GM12878 (cell line): ENCODE measurements around the gene BRD1. TPM values are rescaled to one million over a fixed set of nuclear protein-coding genes. Genes with fewer than 3 reads are reported as not detected.
A peak's percentile ranks its signal among the peaks of the same experiment; 100 is the strongest.

Experiments used
- ATAC-seq: fragments of 200-7000 bp; cut with Tn5 transposase; 3 replicates; pipeline ENCODE4 v1.9.1; 2020; ENCODE audit warnings: mild to moderate bottlenecking, moderate library complexity
- BruUV-seq: library from RNA; stranded (reverse); fragments of 400-500 nt; replicated peaks from 2 replicates; lab custom pipeline; 2021; lab: Mats Ljungman, UMichigan
- CTCF ChIA-PET: fragments of 300-600 bp; sonication (Branson Sonifier 250); formaldehyde crosslinking; extraction: SDS; loops from one replicate; lab custom pipeline; 2021; ENCODE audit warnings: inconsistent platforms; lab: Yijun Ruan, JAX
- POLR2A ChIA-PET: fragments of 350-600 bp; formaldehyde crosslinking; extraction: SDS; loops from one replicate; lab custom pipeline; 2021; ENCODE audit warnings: inconsistent platforms; lab: Charles Lee
- RAD21 ChIA-PET: fragments of 300-600 bp; sonication (Branson Sonifier 250); formaldehyde crosslinking; loops from one replicate; lab custom pipeline; 2023; ENCODE audit warnings: antibody characterized with exemption; ENCODE audit not compliant: unreplicated experiment; lab: Charles Lee
- SMC1A ChIA-PET: fragments of 300-600 bp; sonication (Branson Sonifier 250); formaldehyde crosslinking; loops from one replicate; lab custom pipeline; 2023; ENCODE audit not compliant: unreplicated experiment, uncharacterized antibody; lab: Charles Lee
- DNase-seq: peaks from one replicate; pipeline ENCODE4 v3.0.0-alpha.2; 2011; ENCODE audit warnings: low read depth, low spot score
- FAIRE-seq: peaks from 3 replicates; lab custom pipeline; 2011; peaks lifted over from hg19 to GRCh38; lab: Jason Lieb, UNC
- H2AFZ ChIP-seq: 2 replicates; pipeline ENCODE4 v1.6.0; 2011; ENCODE audit warnings: low read depth, low read length, control low read depth; ENCODE audit not compliant: control insufficient read depth
- H3K27ac ChIP-seq: 2 replicates; pipeline ENCODE4 v1.5.1; 2011; ENCODE audit warnings: control low read depth; ENCODE audit not compliant: control insufficient read depth, insufficient read depth
- H3K27me3 ChIP-seq, 2 experiments: replicated peaks in 1 of 2; 2 replicates each; pipeline versions ENCODE4 v1.6.0 to v1.6.1; 2011; ENCODE audit warnings: low read length in 1 of 2; ENCODE audit not compliant: control insufficient read depth in 2 of 2, insufficient read depth in 2 of 2
- H3K36me3 ChIP-seq, 2 experiments: 2 replicates each; pipeline ENCODE4 v1.5.1; 2011; ENCODE audit warnings: low read length in 1 of 2; ENCODE audit not compliant: control insufficient read depth in 2 of 2, insufficient read depth in 2 of 2
- H3K4me1 ChIP-seq: 2 replicates; pipeline ENCODE4 v1.6.1; 2011; ENCODE audit warnings: mild to moderate bottlenecking, low read length, moderate library complexity, mixed read lengths; ENCODE audit not compliant: control insufficient read depth, insufficient read depth
- H3K4me2 ChIP-seq: 2 replicates; pipeline ENCODE4 v1.6.0; 2011; ENCODE audit warnings: control low read depth; ENCODE audit not compliant: control insufficient read depth, insufficient read depth
- H3K4me3 ChIP-seq: fragments of 200-600 bp; sonication (generic); 2 replicates; pipeline ENCODE4 v1.5.1; 2016
- H3K79me2 ChIP-seq: 2 replicates; pipeline ENCODE4 v1.6.0; 2011; ENCODE audit warnings: low read length; ENCODE audit not compliant: control insufficient read depth, insufficient read depth
- H3K9ac ChIP-seq: 2 replicates; pipeline ENCODE4 v1.8.0; 2011; ENCODE audit warnings: low read length, control low read depth, mixed read lengths; ENCODE audit not compliant: control insufficient read depth, insufficient read depth
- H3K9me3 ChIP-seq: replicated peaks from 3 replicates; pipeline ENCODE4 v1.5.1; 2011; ENCODE audit warnings: mild to moderate bottlenecking, low read length; ENCODE audit not compliant: control insufficient read depth, insufficient read depth
- H4K20me1 ChIP-seq: 2 replicates; pipeline ENCODE4 v1.6.0; 2011; ENCODE audit not compliant: control insufficient read depth, insufficient read depth
- CEBPB ChIP-seq, 2 experiments: fragments of 150-350 bp in 1 of 2; IDR thresholded peaks; 2 replicates each; pipeline ENCODE4 v1.6.1; 2012 to 2014; ENCODE audit warnings: low read depth in 2 of 2, low read length in 2 of 2, borderline replicate concordance in 1 of 2, inconsistent platforms in 1 of 2
- FOXK2 ChIP-seq: fragments of 450-650 bp; IDR thresholded peaks from 2 replicates; pipeline ENCODE4 v1.6.1; 2017; ENCODE audit warnings: mild to moderate bottlenecking, moderate library complexity
- KLF5 ChIP-seq: fragments of 450-650 bp; IDR thresholded peaks from 2 replicates; pipeline ENCODE4 v1.6.1; 2014; ENCODE audit warnings: mild to moderate bottlenecking; ENCODE audit not compliant: partially characterized antibody
- NFYA ChIP-seq: IDR thresholded peaks from 2 replicates; pipeline ENCODE4 v1.6.1; 2011; ENCODE audit warnings: low read depth, mild to moderate bottlenecking, low read length, improper control_type of control experiment, borderline replicate concordance
- POLR2A ChIP-seq: IDR thresholded peaks from 2 replicates; pipeline ENCODE4 v1.6.1; 2011; ENCODE audit warnings: low read depth, mild to moderate bottlenecking, low read length
- SIX5 ChIP-seq: IDR thresholded peaks from 2 replicates; pipeline ENCODE4 v1.6.1; 2011; ENCODE audit warnings: mild to moderate bottlenecking, low read depth, low read length, moderate library complexity; ENCODE audit not compliant: severe bottlenecking
- SPI1 ChIP-seq: IDR thresholded peaks from 2 replicates; pipeline ENCODE4 v1.6.1; 2011; ENCODE audit warnings: low read depth, mild to moderate bottlenecking, low read length, moderate library complexity, borderline replicate concordance; ENCODE audit not compliant: insufficient read depth
- ZZZ3 ChIP-seq: IDR thresholded peaks from 2 replicates; pipeline ENCODE4 v1.6.1; 2011; ENCODE audit warnings: low read depth; ENCODE audit not compliant: control insufficient read depth, insufficient read length
- WGBS: methylation state at CpG from one replicate; pipeline ENCODE4 v1.1.6; 2016; ENCODE audit warnings: low lambda C conversion rate; ENCODE audit not compliant: insufficient replicate concordance, insufficient coverage; ENCODE audit errors: missing lambda C conversion rate; 5-methylcytosine and 5-hydroxymethylcytosine counted together
- in situ Hi-C: fragments of 300-500 bp; cut with MboI; formaldehyde crosslinking; loops from 9 replicates; pipeline ENCODE4 v1.14.3; 2018; ENCODE audit warnings: mixed read lengths
- intact Hi-C: fragments of 100-400 bp; cut with micrococcal nuclease; formaldehyde crosslinking; loops from one replicate; pipeline ENCODE4 v1.14.2; 2022; ENCODE audit not compliant: unreplicated experiment
- polyA plus RNA-seq, 11 experiments: library from polyadenylated mRNA; depleted of rRNA in 4 of 11; unstranded in 6 of 11; stranded (reverse) in 5 of 11; fragments of >200 nt; fragmentation: Nextera tagmentation in 4 of 11; fragmentation: Illumina TruSeq in 1 of 11; extraction: Ambion mirVana in 4 of 11; extraction: Trizol in 1 of 11; gene quantifications; 1 replicate in 1 of 11; 2 replicates in 10 of 11; pipeline versions ENCODE4 v1.2.1 to v1.2.3, GENCODE V29; 2011 to 2016; ENCODE audit warnings: inconsistent platforms in 2 of 11, missing spikeins in 2 of 11, low read depth in 1 of 11
- total RNA-seq, 4 experiments: library from RNA; depleted of rRNA in 3 of 4; stranded (reverse); fragments of >200 nt in 3 of 4; fragmentation: Illumina TruSeq in 1 of 4; extraction: Trizol in 1 of 4; gene quantifications; 2 replicates each; pipeline versions ENCODE4 v1.2.1 to v1.2.3, GENCODE V29; 2013 to 2021
- TF ChIP-seq, protein P1 (sequence below): fragments of 450-650 bp; IDR thresholded peaks from 2 replicates; pipeline ENCODE4 v1.6.1; 2017; ENCODE audit warnings: borderline replicate concordance

BRD1 gene
- total and polyA plus RNA-seq, 10 of the 15 experiments (the other 5 are each of a cell fraction or from before 2014, with no cell fraction given): 0.90 to 26.4 (median 7.1) TPM

DNA sequence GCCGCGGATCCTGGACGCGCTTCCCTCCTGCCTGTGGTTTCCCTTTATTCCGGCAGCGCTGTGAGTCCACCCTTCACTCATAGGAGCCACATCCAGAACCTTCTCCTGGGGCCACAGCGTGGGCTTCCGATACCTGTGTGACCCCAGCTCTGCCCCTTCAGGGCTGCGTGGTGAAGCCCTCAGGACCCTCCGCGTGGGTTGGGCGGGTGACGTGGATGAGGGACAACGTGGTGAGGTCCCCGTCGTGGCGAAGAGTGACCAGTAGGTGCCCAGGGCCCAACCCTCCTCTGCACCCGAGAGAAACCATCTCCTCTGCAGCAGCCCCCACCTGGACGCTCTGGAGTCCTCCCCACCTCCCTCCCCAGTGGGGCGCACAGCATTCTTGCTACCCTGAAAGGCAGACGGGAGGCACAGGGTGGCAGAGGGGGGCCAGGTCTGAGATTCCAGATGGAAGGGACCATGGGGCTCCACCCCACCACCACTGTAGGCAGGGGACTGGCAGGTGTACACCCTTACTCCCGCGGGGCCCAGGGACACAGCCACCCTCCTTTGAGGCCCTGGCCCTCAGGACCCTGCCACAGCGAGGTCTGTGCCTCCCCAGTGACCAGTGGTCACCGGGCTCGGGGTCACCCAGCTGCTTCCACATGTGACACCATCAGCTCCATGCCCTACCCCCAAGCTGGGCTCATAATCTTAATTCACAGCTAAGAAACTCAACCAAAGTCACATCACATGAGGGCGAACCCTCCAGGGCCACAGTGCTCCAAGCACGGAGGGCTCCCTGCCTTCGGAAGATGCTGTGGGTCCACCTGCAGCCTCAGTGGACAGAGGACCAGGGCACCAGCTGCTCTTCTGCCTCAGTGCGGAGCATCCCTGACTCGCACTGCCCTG is 22.6 kb upstream of the BRD1 start (continued):
- TF ChIP-seq SIX5: no peak
- no peak for TF ChIP-seq KLF5
- TF ChIP-seq, protein P1, sequence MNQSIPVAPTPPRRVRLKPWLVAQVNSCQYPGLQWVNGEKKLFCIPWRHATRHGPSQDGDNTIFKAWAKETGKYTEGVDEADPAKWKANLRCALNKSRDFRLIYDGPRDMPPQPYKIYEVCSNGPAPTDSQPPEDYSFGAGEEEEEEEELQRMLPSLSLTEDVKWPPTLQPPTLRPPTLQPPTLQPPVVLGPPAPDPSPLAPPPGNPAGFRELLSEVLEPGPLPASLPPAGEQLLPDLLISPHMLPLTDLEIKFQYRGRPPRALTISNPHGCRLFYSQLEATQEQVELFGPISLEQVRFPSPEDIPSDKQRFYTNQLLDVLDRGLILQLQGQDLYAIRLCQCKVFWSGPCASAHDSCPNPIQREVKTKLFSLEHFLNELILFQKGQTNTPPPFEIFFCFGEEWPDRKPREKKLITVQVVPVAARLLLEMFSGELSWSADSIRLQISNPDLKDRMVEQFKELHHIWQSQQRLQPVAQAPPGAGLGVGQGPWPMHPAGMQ: no peak
- TF ChIP-seq, all 136 proteins: peak for 0

- Histone ChIP-seq H3K27me3 (peaks cover 8 to 13% of the 10 kb centered on the region in 2 experiments), H3K4me3 (no peak overlapping the region), H3K27ac (no peak overlapping the region), H3K9ac (no peak overlapping the region), H3K36me3 (no peaks in the 10 kb centered on the region), H4K20me1 (no peaks in the 10 kb centered on the region), H3K9me3 (no peaks in the 10 kb centered on the region), H2AFZ (no peak overlapping the region), H3K4me1 (no peaks in the 10 kb centered on the region)
- CTCF ChIA-PET: no interaction called here
- POLR2A ChIA-PET: no interaction called here
- in situ Hi-C loops (no loop called here), intact Hi-C loops (no loop called here)
- WGBS: 17% methylated on average over 73 of the region's 89 CpGs
- no peak for FAIRE-seq
- BruUV-seq: no TSS peak
- no peak for ATAC-seq
- RAD21 ChIA-PET: no interaction called here
- no peak for DNase-seq
- TF ChIP-seq ZZZ3: no peak
- TF ChIP-seq CEBPB (IDR thresholded peaks at IDR 0.05; ENCODE audit: borderline replicate concordance in 1 of 2, low read depth in 2 of 2, low read length in 2 of 2): no peak
- TF ChIP-seq FOXK2: no peak
- TF ChIP-seq POLR2A: no peak
- TF ChIP-seq SPI1: no peak
- TF ChIP-seq NFYA: no peak
- TF ChIP-seq, all 136 proteins: peak for 0
- peaks cover 3% of the 10 kb centered on the region for H3K79me2 ChIP-seq
- SMC1A ChIA-PET: no interaction called here
- peak overlapping the region; percentile 32; the same call in 1 of the 2 replicates for H3K4me2 ChIP-seq
These were observed 21.7 kb upstream of the BRD1 start for GRCh38 chr22:49849161-49850020.
